Testis (tissue), 3 donors: ENCODE data around the gene TSHZ3. TPM values are rescaled to one million over a fixed set of nuclear protein-coding genes. Genes with fewer than 3 reads are reported as not detected.

Experiments
- DNase-seq: peaks from one replicate; pipeline ENCODE4 v3.0.0-alpha.2; 2019
- H3K27ac ChIP-seq, 2 donors: fragments of 200-600 bp; sonication (generic); one replicate each; pipeline ENCODE4 v1.5.1; 2019
- H3K27me3 ChIP-seq: fragments of 200-600 bp; sonication (generic); one replicate; pipeline ENCODE4 v1.5.1; 2019
- H3K36me3 ChIP-seq: fragments of 200-600 bp; sonication (generic); one replicate; pipeline ENCODE4 v1.5.1; 2017; ENCODE audit warnings: low read depth; ENCODE audit errors: missing control alignments
- H3K4me1 ChIP-seq: fragments of 200-600 bp; sonication (generic); one replicate; pipeline ENCODE4 v1.5.1; 2019
- H3K4me3 ChIP-seq, 2 donors: fragments of 200-600 bp; sonication (generic); one replicate each; pipeline ENCODE4 v1.5.1; 2017 to 2019
- H3K9me3 ChIP-seq: fragments of 200-600 bp; sonication (generic); one replicate; pipeline ENCODE4 v1.5.1; 2017
- CTCF ChIP-seq, 3 experiments: fragments of 450-650 bp in 2 of 3; fragments of 200-600 bp in 1 of 3; sonication (generic) in 1 of 3; IDR thresholded peaks; one replicate each; pipeline ENCODE4 v1.5.1; 2016 to 2019; ENCODE audit warnings: antibody characterized with exemption in 3 of 3, mild to moderate bottlenecking in 2 of 3, moderate library complexity in 1 of 3
- POLR2A ChIP-seq: fragments of 450-650 bp; IDR thresholded peaks from one replicate; pipeline ENCODE4 v1.6.1; 2017; ENCODE audit warnings: antibody characterized with exemption, mild to moderate bottlenecking, moderate library complexity
- WGBS, 2 donors: methylation state at CpG; one replicate each; pipeline ENCODE4 v1.1.5; 2018; 5-methylcytosine and 5-hydroxymethylcytosine counted together
- intact Hi-C: fragments of 100-400 bp; cut with DNase I; formaldehyde crosslinking; loops from one replicate; pipeline ENCODE4 v1.15.1; 2023; ENCODE audit warnings: low total_unique reads
- polyA plus RNA-seq: library from polyadenylated mRNA; stranded (reverse); fragments of 350-450 nt; fragmentation: Illumina TruSeq; extraction: RNeasy Lipid Tissue Mini Kit (QIAGEN cat#74804); gene quantifications from one replicate; pipeline ENCODE4 v1.2.3, GENCODE V29; 2014; ENCODE audit warnings: low read depth, low replicate concordance; ENCODE audit not compliant: insufficient read depth
- total RNA-seq, 2 donors: library from RNA; depleted of rRNA; stranded (reverse); fragments of >200 nt; gene quantifications; one replicate each; pipeline ENCODE4 v1.2.3, GENCODE V29; 2016

The TSHZ3 gene
- total and polyA plus RNA-seq, 3 donors from 2014 or later = 6.8 to 12.7 (median 8.0) TPM

- 90 to 91% methylated on average over 13 of the region's 13 CpGs for WGBS, 2 donors
- Histone ChIP-seq H3K27me3 (no peaks in the 10 kb centered on the region), H3K4me1 (no peaks in the 10 kb centered on the region), H3K4me3 (no peak overlapping the region), H3K27ac (no peak overlapping the region), H3K9me3 (no peaks in the 10 kb centered on the region), H3K36me3 (no peaks in the 10 kb centered on the region)
- intact Hi-C loops = no loop called here
- no peak for TF ChIP-seq CTCF (IDR thresholded peaks at IDR 0.05)
- TF ChIP-seq POLR2A = no peak
- DNase-seq = no peak
Observed at GRCh38 chr19:31307071-31307669, 42.1 kb downstream of the TSHZ3 start.

- Histone ChIP-seq H3K36me3 (no peaks in the 10 kb centered on the region), H3K27ac (no peak overlapping the region), H3K27me3 (no peaks in the 10 kb centered on the region), H3K4me3 (no peak overlapping the region), H3K4me1 (no peaks in the 10 kb centered on the region), H3K9me3 (no peaks in the 10 kb centered on the region)
- no peak for DNase-seq
- intact Hi-C loops = no loop called here
- TF ChIP-seq CTCF (IDR thresholded peaks at IDR 0.05) = no peak
- TF ChIP-seq POLR2A = no peak
- WGBS, 2 donors = 92 to 94% methylated on average over 21 to 28 of the region's 28 CpGs
Observed at GRCh38 chr19:31306006-31306753, 43.1 kb downstream of the TSHZ3 start.

- Histone ChIP-seq H3K4me1 (no peaks in the 10 kb centered on the region), H3K4me3 (no peak overlapping the region), H3K9me3 (no peaks in the 10 kb centered on the region), H3K27ac (no peak overlapping the region), H3K36me3 (no peaks in the 10 kb centered on the region), H3K27me3 (no peaks in the 10 kb centered on the region)
- no peak for DNase-seq
- WGBS, 2 donors = 83 to 86% methylated on average over 8 of the region's 8 CpGs
- intact Hi-C loops = no loop called here
- TF ChIP-seq POLR2A = no peak
- TF ChIP-seq CTCF (IDR thresholded peaks at IDR 0.05) = no peak
Observed at GRCh38 chr19:31304831-31305312, 44.4 kb downstream of the TSHZ3 start.

- 95% methylated on average over 4 to 16 of the region's 16 CpGs for WGBS, 2 donors
- Histone ChIP-seq H3K36me3 (no peaks in the 10 kb centered on the region), H3K4me1 (no peaks in the 10 kb centered on the region), H3K4me3 (no peak overlapping the region), H3K27ac (no peak overlapping the region), H3K27me3 (no peaks in the 10 kb centered on the region), H3K9me3 (no peaks in the 10 kb centered on the region)
- no peak for DNase-seq
- TF ChIP-seq CTCF (IDR thresholded peaks at IDR 0.05) = no peak
- TF ChIP-seq POLR2A = no peak
- intact Hi-C loops = no loop called here
Observed at GRCh38 chr19:31303262-31303815, 45.9 kb downstream of the TSHZ3 start.
